ENCODE data around the gene CIITA. TPM values are rescaled to one million over a fixed set of nuclear protein-coding genes. Genes with fewer than 3 reads are reported as not detected.
"Not testable (repeated sequence)": the region's sequence is repeated elsewhere in the genome, so short reads cannot be mapped to it uniquely, and the experiment has no call there.

Gene CIITA
- total and polyA plus RNA-seq, 12 donors, result 1.3 to 48.1 (median 17.5) TPM

GRCh38 chr16:10941127-10941933, 64.3 kb downstream of the CIITA start:
- WGBS, 4 donors, result 1 to 11% (median 5%) methylated on average over 6 to 35 of the region's 36 CpGs
- H3K27ac ChIP-seq, result peak overlapping the region; percentile 66 to 93 (median 83)
- peaks cover 60 to 73% of the 10 kb centered on the region in 2 donors for H3K4me1 ChIP-seq (replicated peaks in 1 of 2)

GRCh38 chr16:10941935-10942351, 64.9 kb downstream of the CIITA start:
- peak in 1 of 2 donors; percentile 61 for TF ChIP-seq POLR2A (IDR thresholded peaks at IDR 0.05)
- Histone ChIP-seq H3K27ac (peak overlapping the region in 4 of 5 donors; percentile 71 to 93 (median 85)), H3K4me3 (peak overlapping the region in 3 of 4 donors; percentile 11 to 96 (median 74)), H3K4me1 (replicated peaks in 1 of 2) (peaks cover 54 to 72% of the 10 kb centered on the region in 2 donors)
- H3K27me3 ChIP-seq; H3K36me3 ChIP-seq (replicated peaks in 1 of 2); intact Hi-C loops (cut with DNase I); DNase-seq; H3K9me3 ChIP-seq (replicated peaks in 1 of 3): not testable (repeated sequence)
- 0% methylated on average over 4 to 50 of the region's 52 CpGs; no CpG with 5 or more reads in 1 of the 4 donors for WGBS, 4 donors

More at GRCh38 chr16:10941127-10941933, 64.3 kb downstream of the CIITA start:
- intact Hi-C loops (cut with DNase I), result no loop called here
- no peak for DNase-seq
- H3K27me3 ChIP-seq, result no peaks in the 10 kb centered on the region
- H3K9me3 ChIP-seq (replicated peaks in 1 of 3), result no peaks in the 10 kb centered on the region
- peak overlapping the region in 3 of 4 donors; percentile 49 to 96 (median 74) for H3K4me3 ChIP-seq
- no peaks in the 10 kb centered on the region for H3K36me3 ChIP-seq (replicated peaks in 1 of 2)
- TF ChIP-seq POLR2A (IDR thresholded peaks at IDR 0.05) (no peak), CTCF (IDR thresholded peaks at IDR 0.05) (no peak)

GRCh38 chr16:10942352-10943063, 65.5 kb downstream of the CIITA start, which contains the start of gene DEXI:
DEXI (minus strand) TSS chr16:10942468; CDS start chr16:10942005, 463 bp downstream.
- no peaks in the 10 kb centered on the region for H3K9me3 ChIP-seq (replicated peaks in 1 of 3)
- H3K27ac ChIP-seq, result peak within 1 kb of the TSS; percentile 66 to 93 (median 83)
- H3K36me3 ChIP-seq (replicated peaks in 1 of 2), result no peaks in the 10 kb centered on the region
- intact Hi-C loops (cut with DNase I), result no loop called here
- WGBS, 4 donors, result 5 to 19% (median 8%) methylated on average over 15 to 55 of the region's 55 CpGs
- peak within 1 kb of the TSS; percentile 11 to 96 (median 62) for H3K4me3 ChIP-seq
- peaks cover 48 to 66% of the 10 kb centered on the region in 2 donors for H3K4me1 ChIP-seq (replicated peaks in 1 of 2)
- TF ChIP-seq CTCF (IDR thresholded peaks at IDR 0.05) (peak in 5 of 6 experiments; percentile 12 to 60 (median 33)), POLR2A (IDR thresholded peaks at IDR 0.05) (peak in 1 of 2 donors; percentile 79)
- no peaks in the 10 kb centered on the region for H3K27me3 ChIP-seq
- peak; percentile 93 to 97 (median 95) for DNase-seq

- H3K4me1 ChIP-seq (replicated peaks in 1 of 2), result peaks cover 43 to 61% of the 10 kb centered on the region in 2 donors
- no peaks in the 10 kb centered on the region for H3K27me3 ChIP-seq
- no peaks in the 10 kb centered on the region for H3K9me3 ChIP-seq (replicated peaks in 1 of 3)
- no peaks in the 10 kb centered on the region for H3K36me3 ChIP-seq (replicated peaks in 1 of 2)
- peak overlapping the region in 4 of 5 donors; percentile 5 to 93 (median 85) for H3K27ac ChIP-seq
- peak overlapping the region in 1 of 4 donors; percentile 96 for H3K4me3 ChIP-seq
- 87 to 91% (median 89%) methylated on average over 7 of the region's 7 CpGs for WGBS, 4 donors
- DNase-seq, result no peak
- TF ChIP-seq CTCF (IDR thresholded peaks at IDR 0.05), result no peak
- no peak for TF ChIP-seq POLR2A (IDR thresholded peaks at IDR 0.05)
- intact Hi-C loops (cut with DNase I), result no loop called here
Observed at GRCh38 chr16:10943064-10943353, 66.0 kb downstream of the CIITA start.

All from adrenal gland (tissue), 12 donors.